GM23248 (cell line): ENCODE results near the gene SIPA1L3. TPM values are rescaled to one million over a fixed set of nuclear protein-coding genes. Genes with fewer than 3 reads are reported as not detected.

Experiments
- DNase-seq: peaks from one replicate; pipeline ENCODE4 v3.0.0-alpha.2; 2015
- H2AFZ ChIP-seq: fragments of 200-600 bp; sonication (generic); 2 replicates; pipeline ENCODE4 v1.6.1; 2016; ENCODE audit warnings: antibody characterized with exemption
- H3F3A ChIP-seq: fragments of 200-600 bp; sonication (generic); 2 replicates; pipeline ENCODE4 v1.6.1; 2016; ENCODE audit warnings: mild to moderate bottlenecking, antibody characterized with exemption, mixed run types; ENCODE audit not compliant: insufficient read depth
- H3K27ac ChIP-seq: fragments of 200-600 bp; sonication (generic); 2 replicates; pipeline ENCODE4 v1.5.1; 2016; ENCODE audit warnings: mild to moderate bottlenecking
- H3K27me3 ChIP-seq: fragments of 200-600 bp; sonication (generic); replicated peaks from 2 replicates; pipeline ENCODE4 v1.6.1; 2016; ENCODE audit warnings: mild to moderate bottlenecking; ENCODE audit not compliant: insufficient read depth
- H3K36me3 ChIP-seq: fragments of 200-600 bp; sonication (generic); 2 replicates; pipeline ENCODE4 v1.6.1; 2016; ENCODE audit warnings: low read depth, mild to moderate bottlenecking
- H3K4me1 ChIP-seq: fragments of 200-600 bp; sonication (generic); 2 replicates; pipeline ENCODE4 v1.6.1; 2016; ENCODE audit warnings: mild to moderate bottlenecking; ENCODE audit not compliant: insufficient read depth
- H3K4me2 ChIP-seq: fragments of 200-600 bp; sonication (generic); one replicate; pipeline ENCODE4 v1.6.1; 2016; ENCODE audit warnings: mild to moderate bottlenecking; ENCODE audit not compliant: unreplicated experiment
- H3K4me3 ChIP-seq: fragments of 200-600 bp; sonication (generic); 2 replicates; pipeline ENCODE4 v1.5.1; 2016; ENCODE audit warnings: mild to moderate bottlenecking
- H3K79me2 ChIP-seq: fragments of 200-600 bp; sonication (generic); 2 replicates; pipeline ENCODE4 v1.6.1; 2016; ENCODE audit warnings: mild to moderate bottlenecking; ENCODE audit not compliant: insufficient read depth
- H3K9ac ChIP-seq: fragments of 200-600 bp; sonication (generic); 2 replicates; pipeline ENCODE4 v1.6.1; 2016; ENCODE audit warnings: mild to moderate bottlenecking
- H3K9me2 ChIP-seq: fragments of 200-600 bp; sonication (generic); 2 replicates; pipeline ENCODE4 v1.6.1; 2016; ENCODE audit warnings: mixed run types, mild to moderate bottlenecking, moderate library complexity; ENCODE audit not compliant: insufficient read depth
- H3K9me3 ChIP-seq: fragments of 200-600 bp; sonication (generic); one replicate; pipeline ENCODE4 v1.6.1; 2017; ENCODE audit warnings: low read depth
- H4K20me1 ChIP-seq: fragments of 200-600 bp; sonication (generic); 2 replicates; pipeline ENCODE4 v1.6.0; 2016; ENCODE audit not compliant: insufficient read depth
- EZH2 ChIP-seq: fragments of 200-600 bp; sonication (generic); IDR thresholded peaks from 2 replicates; pipeline ENCODE4 v1.6.1; 2018; ENCODE audit warnings: antibody characterized with exemption, mild to moderate bottlenecking; ENCODE audit not compliant: insufficient read depth, poor library complexity, severe bottlenecking
- EZH2phosphoT487 ChIP-seq: fragments of 200-600 bp; sonication (generic); IDR thresholded peaks from 2 replicates; pipeline ENCODE4 v1.6.1; 2018; ENCODE audit warnings: antibody characterized with exemption, moderate library complexity, mild to moderate bottlenecking, low read depth; ENCODE audit not compliant: insufficient read depth
- WGBS, 2 experiments: methylation state at CpG; one replicate each; pipeline ENCODE4 v1.1.6; 2015 to 2017; ENCODE audit warnings: low lambda C conversion rate in 2 of 2, low coverage in 1 of 2; ENCODE audit errors: missing lambda C conversion rate in 2 of 2; 5-methylcytosine and 5-hydroxymethylcytosine counted together
- in situ Hi-C: fragments of 300-500 bp; cut with MboI; formaldehyde crosslinking; loops from 2 replicates; pipeline ENCODE4 v1.15.0; 2020
- polyA plus RNA-seq: library from polyadenylated mRNA; unstranded; fragments of >200 nt; fragmentation: Nextera tagmentation; extraction: Ambion mirVana; gene quantifications from 2 replicates; pipeline ENCODE4 v1.2.1, GENCODE V29; 2016
- total RNA-seq: library from RNA; depleted of rRNA; stranded (reverse); fragments of >200 nt; shearing (Covaris generic); gene quantifications from 2 replicates; pipeline ENCODE4 v1.2.3, GENCODE V29; 2014

The SIPA1L3 gene
- total and polyA plus RNA-seq, 2 experiments from 2014 or later: 3.7 to 12.1 TPM

DNA sequence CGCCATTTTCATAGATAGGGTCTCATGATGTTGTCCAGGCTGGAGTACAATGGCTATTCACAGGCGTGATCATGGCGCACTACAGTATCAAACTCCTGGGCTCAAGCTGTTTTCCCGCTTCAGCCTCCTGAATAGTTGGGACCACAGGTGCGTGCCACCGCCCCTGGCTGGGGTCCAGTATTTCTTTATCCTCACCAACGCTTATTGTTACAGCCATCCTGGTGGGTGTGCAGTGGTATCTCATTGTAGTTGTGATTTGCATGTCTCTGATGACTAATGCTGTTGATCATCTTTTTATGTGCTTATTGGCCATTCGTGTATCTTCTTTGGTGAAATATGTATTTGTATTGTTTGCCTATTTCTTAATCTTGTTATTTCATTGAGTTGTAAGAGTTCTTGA lies 49.0 kb downstream of the SIPA1L3 start:
- no peak overlapping the region for H3K4me3 ChIP-seq
- H3K9me2 ChIP-seq: no peaks in the 10 kb centered on the region
- WGBS, 2 experiments: 90 to 93% methylated on average over 8 of the region's 8 CpGs
- no peaks in the 10 kb centered on the region for H3K9me3 ChIP-seq
- no peaks in the 10 kb centered on the region for H3K36me3 ChIP-seq
- in situ Hi-C loops: no loop called here
- peaks cover 12% of the 10 kb centered on the region for H3K4me1 ChIP-seq
- H4K20me1 ChIP-seq: no peaks in the 10 kb centered on the region
- peaks cover 98% of the 10 kb centered on the region for H3K79me2 ChIP-seq
- H3K4me2 ChIP-seq: no peak overlapping the region
- DNase-seq: no peak
- TF ChIP-seq EZH2phosphoT487 (no peak), EZH2 (no peak)
- no peak overlapping the region for H2AFZ ChIP-seq
- H3K27me3 ChIP-seq: no peaks in the 10 kb centered on the region
- no peak overlapping the region for H3K9ac ChIP-seq
- no peak overlapping the region for H3K27ac ChIP-seq
- peaks cover 6% of the 10 kb centered on the region; the same call in 1 of the 2 replicates for H3F3A ChIP-seq

- Histone ChIP-seq H3K36me3 (no peaks in the 10 kb centered on the region), H3K4me3 (no peak overlapping the region), H3F3A (peaks cover 11% of the 10 kb centered on the region; the same call in 1 of the 2 replicates), H3K4me1 (peaks cover 18% of the 10 kb centered on the region), H3K4me2 (no peak overlapping the region), H4K20me1 (no peaks in the 10 kb centered on the region), H3K9me3 (no peaks in the 10 kb centered on the region), H3K9ac (no peak overlapping the region), H3K79me2 (peaks cover 96% of the 10 kb centered on the region), H3K27me3 (no peaks in the 10 kb centered on the region), H2AFZ (no peak overlapping the region), H3K27ac (no peak overlapping the region), H3K9me2 (no peaks in the 10 kb centered on the region)
- TF ChIP-seq EZH2phosphoT487 (no peak), EZH2 (no peak)
- DNase-seq: no peak
- in situ Hi-C loops: no loop called here
- WGBS, 2 experiments: 95 to 100% methylated on average over 1 of the region's 1 CpG
Observed at GRCh38 chr19:37957176-37957575, 50.2 kb downstream of the SIPA1L3 start.

DNA sequence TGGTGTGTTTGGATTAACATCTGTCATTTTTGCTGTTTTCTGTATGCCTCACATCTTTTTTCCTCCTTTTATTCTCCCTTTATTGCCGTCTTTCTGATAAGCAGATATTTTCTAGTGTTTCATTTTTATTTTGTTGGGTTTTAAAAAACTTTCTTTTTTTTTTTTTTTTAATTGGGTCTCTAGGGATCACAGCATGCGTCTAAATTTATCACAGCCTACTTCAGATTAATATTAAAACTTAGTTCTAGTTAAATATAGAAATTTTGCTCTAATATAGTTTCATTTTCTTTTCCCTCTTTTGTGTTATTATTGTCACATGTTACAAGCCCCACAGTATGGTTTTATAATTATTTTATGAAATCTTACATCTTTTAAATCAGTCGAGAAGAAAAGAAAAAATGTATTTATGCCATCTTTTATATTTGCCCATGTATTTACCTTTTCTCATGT lies 52.7 kb downstream of the SIPA1L3 start:
- Histone ChIP-seq H3K4me1 (peaks cover 25% of the 10 kb centered on the region), H3K9me2 (no peaks in the 10 kb centered on the region), H3K27me3 (no peaks in the 10 kb centered on the region), H3K36me3 (no peaks in the 10 kb centered on the region), H3K27ac (no peak overlapping the region), H3F3A (peaks cover 22% of the 10 kb centered on the region; the same call in 1 of the 2 replicates), H3K79me2 (peaks cover 98% of the 10 kb centered on the region), H3K9me3 (no peaks in the 10 kb centered on the region), H3K4me2 (no peak overlapping the region), H4K20me1 (no peaks in the 10 kb centered on the region), H2AFZ (no peak overlapping the region), H3K4me3 (no peak overlapping the region), H3K9ac (no peak overlapping the region)
- no peak for DNase-seq
- in situ Hi-C loops: no loop called here
- 79 to 83% methylated on average over 3 of the region's 3 CpGs for WGBS, 2 experiments
- TF ChIP-seq EZH2phosphoT487 (no peak), EZH2 (no peak)

- peak overlapping the region; percentile 16; the same call in 1 of the 2 replicates for H3K27ac ChIP-seq
- no peak overlapping the region for H3K4me3 ChIP-seq
- in situ Hi-C loops: no loop called here
- no peak overlapping the region for H2AFZ ChIP-seq
- H3K9ac ChIP-seq: no peak overlapping the region
- no peaks in the 10 kb centered on the region for H3K36me3 ChIP-seq
- H3K4me2 ChIP-seq: no peak overlapping the region
- TF ChIP-seq EZH2phosphoT487 (no peak), EZH2 (no peak)
- peaks cover 98% of the 10 kb centered on the region for H3K79me2 ChIP-seq
- no peaks in the 10 kb centered on the region for H4K20me1 ChIP-seq
- H3K9me3 ChIP-seq: no peaks in the 10 kb centered on the region
- H3F3A ChIP-seq: peaks cover 22% of the 10 kb centered on the region; the same call in 1 of the 2 replicates
- WGBS, 2 experiments: 99 to 100% methylated on average over 4 of the region's 4 CpGs
- DNase-seq: no peak
- H3K9me2 ChIP-seq: no peaks in the 10 kb centered on the region
- no peaks in the 10 kb centered on the region for H3K27me3 ChIP-seq
- H3K4me1 ChIP-seq: peaks cover 25% of the 10 kb centered on the region
Observed at GRCh38 chr19:37961198-37961597, 54.2 kb downstream of the SIPA1L3 start.
